Loucy (cell line): ENCODE data around the gene GAN.

Experiments
- H2AFZ ChIP-seq: fragments of 200-600 bp; sonication (generic); 2 replicates; pipeline ENCODE4 v1.6.0; 2016; ENCODE audit warnings: antibody characterized with exemption, mild to moderate bottlenecking, low read length, moderate library complexity
- H3F3A ChIP-seq: fragments of 200-600 bp; 2 replicates; pipeline ENCODE4 v1.6.0; 2016; ENCODE audit warnings: antibody characterized with exemption, low read depth, mild to moderate bottlenecking
- H3K27me3 ChIP-seq: fragments of 200-600 bp; sonication (generic); 2 replicates; pipeline ENCODE4 v1.6.1; 2014; ENCODE audit warnings: low read length, mild to moderate bottlenecking; ENCODE audit not compliant: insufficient read depth, poor library complexity, severe bottlenecking
- H3K36me3 ChIP-seq: fragments of 200-600 bp; sonication (generic); 2 replicates; pipeline ENCODE4 v1.6.1; 2016; ENCODE audit warnings: low read length; ENCODE audit not compliant: insufficient read depth
- H3K4me1 ChIP-seq: fragments of 200-600 bp; sonication (generic); 2 replicates; pipeline ENCODE4 v1.5.1; 2014; ENCODE audit warnings: low read length, mild to moderate bottlenecking; ENCODE audit not compliant: insufficient read depth, poor library complexity, severe bottlenecking
- H3K4me2 ChIP-seq: fragments of 200-600 bp; sonication (generic); 2 replicates; pipeline ENCODE4 v1.6.0; 2014; ENCODE audit warnings: antibody characterized with exemption, low read length, low read depth, mild to moderate bottlenecking; ENCODE audit not compliant: poor library complexity, severe bottlenecking
- H3K4me3 ChIP-seq: fragments of 200-600 bp; sonication (generic); 2 replicates; pipeline ENCODE4 v1.5.1; 2014; ENCODE audit warnings: low read length, mild to moderate bottlenecking, mixed read lengths; ENCODE audit not compliant: poor library complexity, severe bottlenecking
- H3K79me2 ChIP-seq: fragments of 200-600 bp; sonication (generic); 2 replicates; pipeline ENCODE4 v1.6.1; 2014; ENCODE audit warnings: low read length; ENCODE audit not compliant: insufficient read depth
- H3K9ac ChIP-seq: fragments of 200-600 bp; sonication (generic); 2 replicates; pipeline ENCODE4 v1.6.0; 2014; ENCODE audit warnings: mild to moderate bottlenecking, low read depth, low read length, moderate library complexity; ENCODE audit not compliant: poor library complexity, severe bottlenecking
- H3K9me2 ChIP-seq: fragments of 200-600 bp; sonication (generic); replicated peaks from 2 replicates; pipeline ENCODE4 v1.6.1; 2016; ENCODE audit warnings: low read depth, low read length, mixed read lengths
- H3K9me3 ChIP-seq: fragments of 200-600 bp; sonication (generic); 2 replicates; pipeline ENCODE4 v1.6.1; 2014; ENCODE audit warnings: mild to moderate bottlenecking, antibody characterized with exemption, low read length, low read depth; ENCODE audit not compliant: insufficient read depth
- H4K20me1 ChIP-seq: fragments of 200-600 bp; sonication (generic); 2 replicates; pipeline ENCODE4 v1.6.0; 2014; ENCODE audit warnings: antibody characterized with exemption, low read length, mild to moderate bottlenecking; ENCODE audit not compliant: insufficient read depth, poor library complexity, severe bottlenecking
- EZH2phosphoT487 ChIP-seq: fragments of 200-600 bp; IDR thresholded peaks from 2 replicates; pipeline ENCODE4 v1.6.1; 2018; ENCODE audit warnings: antibody characterized with exemption, mild to moderate bottlenecking, moderate library complexity, borderline replicate concordance
- TF ChIP-seq, protein P1 (sequence below): fragments of 200-600 bp; sonication (generic); conservative IDR thresholded peaks from 2 replicates; pipeline ENCODE4 v1.5.1; 2014; ENCODE audit warnings: mild to moderate bottlenecking, antibody characterized with exemption, low read length

Gene GAN

DNA sequence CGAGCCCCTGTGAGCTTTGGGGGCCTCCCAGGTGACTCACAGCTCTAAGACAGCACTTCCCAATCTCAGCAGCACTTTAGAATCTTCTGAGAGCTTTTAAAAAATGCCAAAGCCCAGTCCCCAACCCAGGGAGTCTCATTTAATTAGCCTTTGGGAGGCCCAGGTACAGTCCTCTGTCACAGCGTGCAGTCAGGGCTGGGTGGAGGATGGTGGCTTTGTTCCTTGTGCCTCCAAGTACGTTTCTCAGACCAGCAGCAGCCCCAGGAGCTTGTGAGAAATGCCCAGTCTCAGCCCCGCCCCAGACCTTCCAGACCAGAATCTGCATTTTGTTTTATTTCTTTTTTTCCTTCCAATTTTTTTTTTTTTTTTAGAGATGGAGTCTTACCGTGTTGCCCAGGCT, 102.4 kb downstream of the GAN start:
- Histone ChIP-seq H3K79me2 (no peaks in the 10 kb centered on the region), H3F3A (no peaks in the 10 kb centered on the region), H3K9ac (no peak overlapping the region), H3K4me2 (no peak overlapping the region), H3K27me3 (no peaks in the 10 kb centered on the region), H3K4me3 (no peak overlapping the region), H3K4me1 (no peaks in the 10 kb centered on the region), H3K9me3 (no peaks in the 10 kb centered on the region), H3K36me3 (no peaks in the 10 kb centered on the region), H4K20me1 (no peaks in the 10 kb centered on the region), H2AFZ (no peak overlapping the region), H3K9me2 (no peaks in the 10 kb centered on the region)
- no peak for TF ChIP-seq EZH2phosphoT487
- TF ChIP-seq, protein P1, sequence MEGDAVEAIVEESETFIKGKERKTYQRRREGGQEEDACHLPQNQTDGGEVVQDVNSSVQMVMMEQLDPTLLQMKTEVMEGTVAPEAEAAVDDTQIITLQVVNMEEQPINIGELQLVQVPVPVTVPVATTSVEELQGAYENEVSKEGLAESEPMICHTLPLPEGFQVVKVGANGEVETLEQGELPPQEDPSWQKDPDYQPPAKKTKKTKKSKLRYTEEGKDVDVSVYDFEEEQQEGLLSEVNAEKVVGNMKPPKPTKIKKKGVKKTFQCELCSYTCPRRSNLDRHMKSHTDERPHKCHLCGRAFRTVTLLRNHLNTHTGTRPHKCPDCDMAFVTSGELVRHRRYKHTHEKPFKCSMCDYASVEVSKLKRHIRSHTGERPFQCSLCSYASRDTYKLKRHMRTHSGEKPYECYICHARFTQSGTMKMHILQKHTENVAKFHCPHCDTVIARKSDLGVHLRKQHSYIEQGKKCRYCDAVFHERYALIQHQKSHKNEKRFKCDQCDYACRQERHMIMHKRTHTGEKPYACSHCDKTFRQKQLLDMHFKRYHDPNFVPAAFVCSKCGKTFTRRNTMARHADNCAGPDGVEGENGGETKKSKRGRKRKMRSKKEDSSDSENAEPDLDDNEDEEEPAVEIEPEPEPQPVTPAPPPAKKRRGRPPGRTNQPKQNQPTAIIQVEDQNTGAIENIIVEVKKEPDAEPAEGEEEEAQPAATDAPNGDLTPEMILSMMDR, result no peak

DNA sequence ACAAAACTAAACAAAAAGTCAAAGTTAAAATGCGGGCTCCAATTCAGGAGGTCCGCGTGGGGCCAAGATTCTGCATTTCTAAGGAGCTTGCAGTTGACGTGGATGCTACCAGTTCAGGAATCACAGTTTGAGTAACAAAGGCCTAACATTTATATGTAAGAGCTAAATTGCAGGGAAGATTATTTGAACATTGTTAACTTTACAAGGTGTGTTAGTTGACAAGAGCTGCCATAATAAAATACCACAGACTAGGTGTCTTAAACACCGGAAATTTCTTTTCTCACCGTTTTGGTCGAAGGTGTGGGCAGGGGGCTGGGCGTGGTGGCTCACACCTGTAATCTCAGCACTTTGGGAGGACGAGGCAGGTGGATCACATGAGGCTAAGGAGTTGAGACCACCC, 105.0 kb downstream of the GAN start:
- H3K27me3 ChIP-seq, result no peaks in the 10 kb centered on the region
- no peak overlapping the region for H3K4me2 ChIP-seq
- no peaks in the 10 kb centered on the region for H3K79me2 ChIP-seq
- H3K4me1 ChIP-seq, result peaks cover 4% of the 10 kb centered on the region
- no peak overlapping the region for H3K4me3 ChIP-seq
- no peaks in the 10 kb centered on the region for H3K9me2 ChIP-seq
- TF ChIP-seq, protein P1, result no peak
- no peak for TF ChIP-seq EZH2phosphoT487
- H3K9me3 ChIP-seq, result no peaks in the 10 kb centered on the region
- no peak overlapping the region for H3K9ac ChIP-seq
- H3F3A ChIP-seq, result no peaks in the 10 kb centered on the region
- H3K36me3 ChIP-seq, result no peaks in the 10 kb centered on the region
- no peaks in the 10 kb centered on the region for H4K20me1 ChIP-seq
- no peak overlapping the region for H2AFZ ChIP-seq

DNA sequence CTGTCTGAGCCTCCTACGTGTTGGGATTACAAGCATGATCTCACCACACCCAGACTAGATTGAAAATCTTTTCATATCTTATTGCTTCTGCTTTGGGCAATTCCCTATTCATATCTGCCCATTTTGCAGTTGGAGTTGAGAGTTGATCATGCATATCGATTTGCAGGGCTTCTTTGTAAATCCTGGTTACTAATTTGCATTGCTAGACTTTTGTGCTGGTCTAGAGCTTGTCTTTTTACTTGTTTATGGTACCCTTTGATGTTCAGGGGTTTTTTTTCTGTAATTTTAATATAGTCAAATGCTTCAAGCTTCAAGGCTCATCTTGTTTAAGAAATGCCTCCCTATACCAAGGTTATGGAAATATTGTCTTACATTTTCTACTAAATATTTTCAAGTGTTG, 106.4 kb downstream of the GAN start:
- H3K9me3 ChIP-seq, result no peaks in the 10 kb centered on the region
- no peaks in the 10 kb centered on the region for H3F3A ChIP-seq
- H3K4me2 ChIP-seq, result no peak overlapping the region
- TF ChIP-seq EZH2phosphoT487, result no peak
- TF ChIP-seq, protein P1, result no peak
- H3K9me2 ChIP-seq, result no peaks in the 10 kb centered on the region
- no peaks in the 10 kb centered on the region for H4K20me1 ChIP-seq
- no peaks in the 10 kb centered on the region for H3K27me3 ChIP-seq
- no peak overlapping the region for H3K4me3 ChIP-seq
- H3K79me2 ChIP-seq, result no peaks in the 10 kb centered on the region
- H3K9ac ChIP-seq, result no peak overlapping the region
- H3K4me1 ChIP-seq, result peaks cover 6% of the 10 kb centered on the region
- no peak overlapping the region for H2AFZ ChIP-seq
- H3K36me3 ChIP-seq, result no peaks in the 10 kb centered on the region
